WTC11 (cell line): Measurements from ENCODE around the gene RBP5. TPM values are rescaled to one million over a fixed set of nuclear protein-coding genes. Genes with fewer than 3 reads are reported as not detected.

ENCODE experiments used
- ATAC-seq: fragments of 200-7000 bp; cut with Tn5 transposase; 2 replicates; pipeline ENCODE4 v1.10.0; 2021; ENCODE audit warnings: mild to moderate bottlenecking, moderate library complexity
- CTCF ChIA-PET: fragments of 300-600 bp; sonication (Branson Sonifier 250); formaldehyde crosslinking; loops from one replicate; lab custom pipeline; 2021; ENCODE audit warnings: antibody characterized with exemption; lab: Charles Lee
- POLR2A ChIA-PET: fragments of 350-600 bp; sonication (Branson Sonifier 250); formaldehyde crosslinking; loops from one replicate; lab custom pipeline; 2021; ENCODE audit warnings: antibody characterized with exemption; lab: Charles Lee
- DNase-seq: peaks from one replicate; pipeline ENCODE4 v3.0.0; 2021; ENCODE audit warnings: low spot score
- H3K27ac Mint-ChIP-seq: 2 replicates; pipeline ENCODE4 v1.8.0; 2021; ENCODE audit warnings: mixed read lengths
- H3K27me3 Mint-ChIP-seq: 2 replicates; pipeline ENCODE4 v1.8.0; 2021; ENCODE audit warnings: low read depth, mild to moderate bottlenecking, moderate library complexity, mixed read lengths
- H3K36me3 Mint-ChIP-seq: 2 replicates; pipeline ENCODE4 v1.8.0; 2021; ENCODE audit warnings: mixed read lengths
- H3K4me1 Mint-ChIP-seq: 2 replicates; pipeline ENCODE4 v1.8.0; 2022; ENCODE audit warnings: mixed read lengths
- H3K4me3 Mint-ChIP-seq: 2 replicates; pipeline ENCODE4 v1.8.0; 2021; ENCODE audit warnings: mild to moderate bottlenecking, moderate library complexity, mixed read lengths
- H3K9me3 Mint-ChIP-seq: 2 replicates; pipeline ENCODE4 v1.8.0; 2021; ENCODE audit warnings: mixed read lengths
- ATF6 ChIP-seq: sonication (generic); formaldehyde crosslinking; IDR thresholded peaks from 2 replicates; pipeline ENCODE4 v1.8.1; 2023; ENCODE audit warnings: mild to moderate bottlenecking, missing genetic modification reagents
- CREB1 ChIP-seq: sonication (generic); formaldehyde crosslinking; IDR thresholded peaks from 2 replicates; pipeline ENCODE4 v1.8.0; 2023; ENCODE audit warnings: mild to moderate bottlenecking, missing genetic modification reagents
- CTCF ChIP-seq: fragments of 200-600 bp; IDR thresholded peaks from 2 replicates; pipeline ENCODE4 v1.8.0; 2022; ENCODE audit warnings: antibody characterized with exemption
- EMX1 ChIP-seq: fragments of 250-450 bp; sonication (Bioruptor Pico); IDR thresholded peaks from 2 replicates; pipeline ENCODE4 v1.8.0; 2021; ENCODE audit warnings: mild to moderate bottlenecking
- HMGA2 ChIP-seq: fragments of 250-450 bp; sonication (Bioruptor Pico); IDR thresholded peaks from 2 replicates; pipeline ENCODE4 v1.4.0; 2021; ENCODE audit warnings: mild to moderate bottlenecking, moderate library complexity
- IRF2 ChIP-seq: sonication (generic); formaldehyde crosslinking; IDR thresholded peaks from 2 replicates; pipeline ENCODE4 v1.8.0; 2022; ENCODE audit warnings: low read depth, missing genetic modification reagents, borderline replicate concordance
- JUN ChIP-seq: sonication (generic); formaldehyde crosslinking; IDR thresholded peaks from 2 replicates; pipeline ENCODE4 v1.8.0; 2023; ENCODE audit warnings: mild to moderate bottlenecking, missing genetic modification reagents
- MYBL2 ChIP-seq: sonication (generic); formaldehyde crosslinking; IDR thresholded peaks from 2 replicates; pipeline ENCODE4 v1.8.1; 2023; ENCODE audit warnings: mild to moderate bottlenecking, moderate library complexity, missing genetic modification reagents
- NFATC4 ChIP-seq: fragments of 250-450 bp; sonication (Bioruptor Pico); IDR thresholded peaks from 2 replicates; pipeline ENCODE4 v1.9.0; 2021; ENCODE audit warnings: mild to moderate bottlenecking
- PRRX2 ChIP-seq: fragments of 250-450 bp; sonication (Bioruptor Pico); IDR thresholded peaks from 2 replicates; pipeline ENCODE4 v1.8.0; 2021; ENCODE audit warnings: mild to moderate bottlenecking
- SMAD4 ChIP-seq: sonication (generic); formaldehyde crosslinking; IDR thresholded peaks from 2 replicates; pipeline ENCODE4 v1.8.0; 2022; ENCODE audit warnings: mild to moderate bottlenecking, missing genetic modification reagents
- TCF7 ChIP-seq: sonication (generic); formaldehyde crosslinking; IDR thresholded peaks from 2 replicates; pipeline ENCODE4 v1.8.0; 2022; ENCODE audit warnings: mild to moderate bottlenecking, low read depth, missing genetic modification reagents, moderate library complexity
- ZNF263 ChIP-seq: sonication (generic); formaldehyde crosslinking; IDR thresholded peaks from 2 replicates; pipeline ENCODE4 v1.8.1; 2022; ENCODE audit warnings: low read depth, mild to moderate bottlenecking, moderate library complexity, missing genetic modification reagents
- ZNF423 ChIP-seq: fragments of 250-450 bp; sonication (Bioruptor Pico); IDR thresholded peaks from 2 replicates; pipeline ENCODE4 v2.1.2; 2022; ENCODE audit warnings: mild to moderate bottlenecking, moderate library complexity
- ZNF671 ChIP-seq: fragments of 250-450 bp; sonication (Bioruptor Pico); IDR thresholded peaks from 2 replicates; pipeline ENCODE4 v1.8.0; 2021; ENCODE audit warnings: mild to moderate bottlenecking
- total RNA-seq: library from RNA; stranded (reverse); gene quantifications from 3 replicates; pipeline ENCODE4 v1.2.3, GENCODE V29; 2021
- TF ChIP-seq, protein P1 (sequence below): sonication (generic); formaldehyde crosslinking; IDR thresholded peaks from 2 replicates; pipeline ENCODE4 v1.8.0; 2022; ENCODE audit warnings: mild to moderate bottlenecking, missing genetic modification reagents
- TF ChIP-seq, protein P2 (sequence below): sonication (generic); formaldehyde crosslinking; IDR thresholded peaks from 2 replicates; pipeline ENCODE4 v1.8.1; 2023; ENCODE audit warnings: mild to moderate bottlenecking, missing genetic modification reagents, moderate library complexity

The RBP5 gene
- total RNA-seq, 1 experiment from 2014 or later: 4.1 TPM

DNA sequence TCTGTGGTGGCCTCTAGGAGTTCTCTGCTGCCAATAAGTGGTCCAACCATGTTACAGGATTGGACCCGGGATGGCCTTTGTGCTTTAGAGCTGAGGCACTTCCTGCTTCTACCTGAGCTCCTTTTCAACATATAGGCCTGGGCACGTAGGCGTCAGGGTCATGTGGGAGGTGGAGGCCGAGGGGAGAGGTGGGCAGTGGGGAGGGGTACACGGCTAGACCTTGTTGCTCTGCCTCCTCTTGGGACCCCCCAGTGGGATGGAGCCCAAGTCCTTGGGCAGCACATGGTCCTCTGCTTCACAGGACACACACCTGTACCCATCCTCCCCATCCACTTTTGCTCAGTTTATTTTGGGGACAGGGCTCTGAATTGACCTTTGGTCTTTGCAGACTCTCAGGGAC lies 7.4 kb downstream of the RBP5 start:
- CTCF ChIA-PET: interaction anchor here (1.0 to 1.8 kb wide), 2 partner anchors 8 to 9 kb away, joined by 3 to 6 read pairs; no protein-coding TSS in a partner anchor
- Mint-ChIP-seq H3K4me1 (peaks cover 9% of the 10 kb centered on the region), H3K4me3 (no peak overlapping the region), H3K36me3 (no peaks in the 10 kb centered on the region), H3K9me3 (no peaks in the 10 kb centered on the region), H3K27me3 (peaks cover 5% of the 10 kb centered on the region; the same call in 1 of the 2 replicates), H3K27ac (no peak overlapping the region)
- TF ChIP-seq IRF2 (CRISPR knock-in tag): no peak
- TF ChIP-seq ZNF671 (CRISPR knock-in tag): no peak
- no peak for TF ChIP-seq SMAD4 (CRISPR knock-in tag)
- TF ChIP-seq ATF6: no peak
- POLR2A ChIA-PET: no interaction called here
- ATAC-seq (no peak), DNase-seq (no peak)

- ATAC-seq (no peak), DNase-seq (no peak)
- Mint-ChIP-seq H3K36me3 (no peaks in the 10 kb centered on the region), H3K4me1 (peaks cover 9% of the 10 kb centered on the region), H3K27me3 (peaks cover 5% of the 10 kb centered on the region; the same call in 1 of the 2 replicates), H3K27ac (no peak overlapping the region), H3K9me3 (no peaks in the 10 kb centered on the region), H3K4me3 (no peak overlapping the region)
- ChIA-PET CTCF (interaction anchor here (0.8 kb wide), 1 partner anchor 12 kb away, joined by 4 read pairs; no protein-coding TSS in a partner anchor), POLR2A (no interaction called here)
- TF ChIP-seq CREB1 (no peak), CTCF (no peak), TCF7 (CRISPR knock-in tag) (no peak), PRRX2 (CRISPR knock-in tag) (no peak), SMAD4 (CRISPR knock-in tag) (no peak), HMGA2 (CRISPR knock-in tag) (no peak), ZNF671 (CRISPR knock-in tag) (no peak), ZNF263 (CRISPR knock-in tag) (no peak), NFATC4 (CRISPR knock-in tag) (no peak), MYBL2 (CRISPR knock-in tag) (no peak), JUN (CRISPR knock-in tag) (no peak), EMX1 (CRISPR knock-in tag) (no peak)
- TF ChIP-seq, protein P1, sequence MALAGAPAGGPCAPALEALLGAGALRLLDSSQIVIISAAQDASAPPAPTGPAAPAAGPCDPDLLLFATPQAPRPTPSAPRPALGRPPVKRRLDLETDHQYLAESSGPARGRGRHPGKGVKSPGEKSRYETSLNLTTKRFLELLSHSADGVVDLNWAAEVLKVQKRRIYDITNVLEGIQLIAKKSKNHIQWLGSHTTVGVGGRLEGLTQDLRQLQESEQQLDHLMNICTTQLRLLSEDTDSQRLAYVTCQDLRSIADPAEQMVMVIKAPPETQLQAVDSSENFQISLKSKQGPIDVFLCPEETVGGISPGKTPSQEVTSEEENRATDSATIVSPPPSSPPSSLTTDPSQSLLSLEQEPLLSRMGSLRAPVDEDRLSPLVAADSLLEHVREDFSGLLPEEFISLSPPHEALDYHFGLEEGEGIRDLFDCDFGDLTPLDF (CRISPR knock-in tag): no peak
- TF ChIP-seq, protein P2, sequence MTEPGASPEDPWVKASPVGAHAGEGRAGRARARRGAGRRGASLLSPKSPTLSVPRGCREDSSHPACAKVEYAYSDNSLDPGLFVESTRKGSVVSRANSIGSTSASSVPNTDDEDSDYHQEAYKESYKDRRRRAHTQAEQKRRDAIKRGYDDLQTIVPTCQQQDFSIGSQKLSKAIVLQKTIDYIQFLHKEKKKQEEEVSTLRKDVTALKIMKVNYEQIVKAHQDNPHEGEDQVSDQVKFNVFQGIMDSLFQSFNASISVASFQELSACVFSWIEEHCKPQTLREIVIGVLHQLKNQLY (CRISPR knock-in tag): no peak
Measured at GRCh38 chr12:7120166-7120565, 8.5 kb downstream of the RBP5 start.

- no peak overlapping the region for H3K27ac Mint-ChIP-seq
- H3K36me3 Mint-ChIP-seq: no peaks in the 10 kb centered on the region
- H3K9me3 Mint-ChIP-seq: no peaks in the 10 kb centered on the region
- ATAC-seq (no peak; the same call in 1 of the 2 replicates), DNase-seq (no peak)
- H3K4me1 Mint-ChIP-seq: peaks cover 9% of the 10 kb centered on the region
- ChIA-PET POLR2A (no interaction called here), CTCF (no interaction called here)
- no peak for TF ChIP-seq ZNF423
- H3K27me3 Mint-ChIP-seq: peaks cover 5% of the 10 kb centered on the region; the same call in 1 of the 2 replicates
- no peak overlapping the region for H3K4me3 Mint-ChIP-seq
Measured at GRCh38 chr12:7118881-7119280, 9.8 kb downstream of the RBP5 start.
